ENCODE results near the gene ZNF552.
"Not testable (repeated sequence)": the region's sequence is repeated elsewhere in the genome, so short reads cannot be mapped to it uniquely, and the experiment has no call there.

ZNF552 gene

GRCh38 chr19:57814505-57815246 is at the start of gene ZNF552:
ZNF552 (minus strand) TSS chr19:57814913; CDS start chr19:57814743, 170 bp downstream.
- peak; percentile 96 for DNase-seq

GRCh38 chr19:57862351-57862750 is 47.6 kb upstream of the ZNF552 start:
- not testable (repeated sequence) for DNase-seq

GRCh38 chr19:57854117-57854516 is 39.4 kb upstream of the ZNF552 start:
- not testable (repeated sequence) for DNase-seq

- not testable (repeated sequence) for DNase-seq
Measured at GRCh38 chr19:57851812-57852603, 37.3 kb upstream of the ZNF552 start.

- DNase-seq = peak; percentile 77
Measured at GRCh38 chr19:57850553-57851017, 35.9 kb upstream of the ZNF552 start.

GRCh38 chr19:57849666-57850473 is 35.2 kb upstream of the ZNF552 start, which contains the start of gene ZNF587:
ZNF587 (plus strand) TSS chr19:57849859; CDS start chr19:57850039, 180 bp downstream.
- DNase-seq = peak; percentile 96

GRCh38 chr19:57849162-57849665 is 34.5 kb upstream of the ZNF552 start:
- not testable (repeated sequence) for DNase-seq

GRCh38 chr19:57847164-57847563 is 32.5 kb upstream of the ZNF552 start:
- not testable (repeated sequence) for DNase-seq

- DNase-seq = no peak
Measured at GRCh38 chr19:57841122-57841763, 26.5 kb upstream of the ZNF552 start.

GRCh38 chr19:57838622-57839191 is 24.0 kb upstream of the ZNF552 start:
- DNase-seq = not testable (repeated sequence)

GRCh38 chr19:57836991-57837390 is 22.3 kb upstream of the ZNF552 start:
- DNase-seq = peak; percentile 51

- peak; percentile 71 for DNase-seq
Measured at GRCh38 chr19:57830071-57830602, 15.4 kb upstream of the ZNF552 start, which contains the start of gene ZNF587B. ZNF587B (plus strand) TSS chr19:57830299; CDS start chr19:57830529, 230 bp downstream.

GRCh38 chr19:57829316-57829715 is 14.6 kb upstream of the ZNF552 start:
- DNase-seq = no peak

GRCh38 chr19:57825511-57825910 is 10.8 kb upstream of the ZNF552 start:
- no peak for DNase-seq

GRCh38 chr19:57823608-57824007 is 8.9 kb upstream of the ZNF552 start:
- DNase-seq = not testable (repeated sequence)

- not testable (repeated sequence) for DNase-seq
Measured at GRCh38 chr19:57823155-57823554, 8.4 kb upstream of the ZNF552 start.

GRCh38 chr19:57821501-57821900 is 6.8 kb upstream of the ZNF552 start:
- not testable (repeated sequence) for DNase-seq

GRCh38 chr19:57821095-57821494 is 6.4 kb upstream of the ZNF552 start:
- DNase-seq = not testable (repeated sequence)

- DNase-seq = no peak
Measured at GRCh38 chr19:57820599-57820998, 5.9 kb upstream of the ZNF552 start.

GRCh38 chr19:57819475-57820148 is 4.9 kb upstream of the ZNF552 start:
- peak; percentile 97 for DNase-seq

- peak; percentile 17 for DNase-seq
Measured at GRCh38 chr19:57818378-57818777, 3.7 kb upstream of the ZNF552 start.
